MM.1S (cell line): Measurements from ENCODE around the gene NBAS.

Experiments
- EZH2 ChIP-seq: fragments of 300-600 bp; sonication (generic); optimal IDR thresholded peaks from 2 replicates; pipeline ENCODE3; 2017; ENCODE audit warnings: low read depth, mild to moderate bottlenecking, antibody characterized with exemption, low read length, mixed read lengths
- TF ChIP-seq, protein P1 (sequence below): fragments of 300-600 bp; sonication (generic); IDR thresholded peaks from 2 replicates; pipeline ENCODE4 v1.5.1; 2016; ENCODE audit warnings: antibody characterized with exemption, low read length, mixed read lengths

DNA sequence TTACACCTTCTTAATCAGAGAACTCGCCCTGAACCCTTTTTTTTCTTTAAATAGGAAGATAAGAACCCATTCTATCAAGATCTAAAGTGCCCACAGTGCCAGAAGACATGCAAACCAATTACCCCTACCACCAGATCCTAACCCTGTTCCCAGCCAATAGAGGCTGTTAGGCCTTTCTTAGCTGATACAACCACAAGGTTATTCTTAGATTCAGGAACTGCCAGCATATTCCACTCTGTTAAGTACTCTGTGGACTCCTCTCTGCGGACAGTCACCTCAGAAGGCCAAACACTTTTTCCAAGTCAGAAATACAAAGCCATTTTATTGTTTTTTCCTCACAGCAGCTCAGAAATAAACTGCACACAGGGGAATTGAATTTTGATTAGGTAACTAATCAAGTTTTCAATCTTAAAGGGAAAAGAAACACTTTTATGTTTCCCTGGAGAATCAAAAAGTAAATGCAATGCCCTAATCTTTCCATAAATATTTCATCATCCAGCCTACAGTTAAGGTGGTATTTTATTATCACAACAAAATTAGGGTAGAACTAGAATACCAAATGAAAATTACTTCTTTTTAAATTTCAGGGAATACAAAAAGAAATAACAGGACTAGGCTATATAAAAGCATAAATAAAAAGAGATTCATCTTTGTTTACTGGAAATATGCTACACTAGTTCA, 111.4 kb downstream of the NBAS start:
- TF ChIP-seq, protein P1, sequence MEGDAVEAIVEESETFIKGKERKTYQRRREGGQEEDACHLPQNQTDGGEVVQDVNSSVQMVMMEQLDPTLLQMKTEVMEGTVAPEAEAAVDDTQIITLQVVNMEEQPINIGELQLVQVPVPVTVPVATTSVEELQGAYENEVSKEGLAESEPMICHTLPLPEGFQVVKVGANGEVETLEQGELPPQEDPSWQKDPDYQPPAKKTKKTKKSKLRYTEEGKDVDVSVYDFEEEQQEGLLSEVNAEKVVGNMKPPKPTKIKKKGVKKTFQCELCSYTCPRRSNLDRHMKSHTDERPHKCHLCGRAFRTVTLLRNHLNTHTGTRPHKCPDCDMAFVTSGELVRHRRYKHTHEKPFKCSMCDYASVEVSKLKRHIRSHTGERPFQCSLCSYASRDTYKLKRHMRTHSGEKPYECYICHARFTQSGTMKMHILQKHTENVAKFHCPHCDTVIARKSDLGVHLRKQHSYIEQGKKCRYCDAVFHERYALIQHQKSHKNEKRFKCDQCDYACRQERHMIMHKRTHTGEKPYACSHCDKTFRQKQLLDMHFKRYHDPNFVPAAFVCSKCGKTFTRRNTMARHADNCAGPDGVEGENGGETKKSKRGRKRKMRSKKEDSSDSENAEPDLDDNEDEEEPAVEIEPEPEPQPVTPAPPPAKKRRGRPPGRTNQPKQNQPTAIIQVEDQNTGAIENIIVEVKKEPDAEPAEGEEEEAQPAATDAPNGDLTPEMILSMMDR: no peak
- no peak for TF ChIP-seq EZH2
